ENCODE data around the gene CCR8.
"Not testable (repeated sequence)": the region's sequence is repeated elsewhere in the genome, so short reads cannot be mapped to it uniquely, and the experiment has no call there.

CCR8 gene

DNA sequence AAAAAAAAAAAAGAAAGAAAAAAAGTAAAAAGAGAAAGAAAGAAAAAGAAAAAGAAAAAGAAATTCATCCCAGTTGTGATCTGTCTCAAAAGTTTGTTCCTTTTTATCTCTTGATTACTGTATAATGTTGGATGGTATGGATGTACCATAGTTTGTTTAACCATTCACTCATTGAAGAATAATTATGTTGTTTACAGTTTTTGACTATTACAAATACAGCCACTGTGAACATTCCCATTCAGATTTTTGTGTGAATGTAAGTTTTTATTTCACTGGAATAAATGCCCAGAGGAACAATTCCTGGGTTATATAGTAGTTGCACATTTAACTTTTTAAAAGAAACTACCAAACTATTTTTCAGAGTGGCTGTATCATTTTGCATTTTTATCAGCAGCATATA, 10.3 kb upstream of the CCR8 start:
- Histone ChIP-seq H3K27ac (ENCODE audit: extremely low read depth, low read depth, low read length) (no peak overlapping the region), H3K36me3 (ENCODE audit: control insufficient read depth in 2 of 2, insufficient read depth in 1 of 2, low read length in 2 of 2) (no peaks in the 10 kb centered on the region), H3K4me3 (ENCODE audit: low read depth, low read length) (no peak overlapping the region), H3K9me3 (ENCODE audit: control insufficient read depth, insufficient read depth, low read depth, low read length) (no peaks in the 10 kb centered on the region), H3K4me1 (ENCODE audit: control insufficient read depth, insufficient read depth, low read length) (no peaks in the 10 kb centered on the region)
- ChIA-PET CTCF (interaction anchor here (1.9 kb wide), 1 partner anchor 27 kb away, joined by 7 read pairs; no protein-coding TSS in a partner anchor), POLR2A (no interaction called here)
- TF ChIP-seq ZNF148 (tag by site-specific recombination; IDR thresholded peaks at IDR 0.05; ENCODE audit: borderline replicate concordance) (no peak), ZNF10 (tag by site-specific recombination; IDR thresholded peaks at IDR 0.05) (no peak), ZNF335 (tag by site-specific recombination; conservative IDR thresholded peaks at IDR 0.05) (no peak), ZNF138 (tag by site-specific recombination; IDR thresholded peaks at IDR 0.05; ENCODE audit: borderline replicate concordance) (no peak), ZNF629 (tag by site-specific recombination; IDR thresholded peaks at IDR 0.05) (no peak), ZEB2 (tag by site-specific recombination; IDR thresholded peaks at IDR 0.05) (no peak), ZNF114 (tag by site-specific recombination; IDR thresholded peaks at IDR 0.05) (no peak), ZNF37A (tag by site-specific recombination; IDR thresholded peaks at IDR 0.05) (no peak), TRIM28 (IDR thresholded peaks at IDR 0.05; ENCODE audit: borderline replicate concordance, low read length) (no peak), GLIS2 (tag by site-specific recombination; IDR thresholded peaks at IDR 0.05) (no peak), ZNF157 (tag by site-specific recombination; IDR thresholded peaks at IDR 0.05) (no peak), ZFP3 (tag by site-specific recombination; IDR thresholded peaks at IDR 0.05; ENCODE audit: low read depth) (no peak), ZNF501 (tag by site-specific recombination; IDR thresholded peaks at IDR 0.05) (no peak), GFI1B (tag by site-specific recombination; IDR thresholded peaks at IDR 0.05) (no peak)
- TF ChIP-seq, protein P1, sequence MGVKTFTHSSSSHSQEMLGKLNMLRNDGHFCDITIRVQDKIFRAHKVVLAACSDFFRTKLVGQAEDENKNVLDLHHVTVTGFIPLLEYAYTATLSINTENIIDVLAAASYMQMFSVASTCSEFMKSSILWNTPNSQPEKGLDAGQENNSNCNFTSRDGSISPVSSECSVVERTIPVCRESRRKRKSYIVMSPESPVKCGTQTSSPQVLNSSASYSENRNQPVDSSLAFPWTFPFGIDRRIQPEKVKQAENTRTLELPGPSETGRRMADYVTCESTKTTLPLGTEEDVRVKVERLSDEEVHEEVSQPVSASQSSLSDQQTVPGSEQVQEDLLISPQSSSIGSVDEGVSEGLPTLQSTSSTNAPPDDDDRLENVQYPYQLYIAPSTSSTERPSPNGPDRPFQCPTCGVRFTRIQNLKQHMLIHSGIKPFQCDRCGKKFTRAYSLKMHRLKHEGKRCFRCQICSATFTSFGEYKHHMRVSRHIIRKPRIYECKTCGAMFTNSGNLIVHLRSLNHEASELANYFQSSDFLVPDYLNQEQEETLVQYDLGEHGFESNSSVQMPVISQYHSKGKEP (tag by site-specific recombination; IDR thresholded peaks at IDR 0.05), result no peak
- TF ChIP-seq, protein P2, sequence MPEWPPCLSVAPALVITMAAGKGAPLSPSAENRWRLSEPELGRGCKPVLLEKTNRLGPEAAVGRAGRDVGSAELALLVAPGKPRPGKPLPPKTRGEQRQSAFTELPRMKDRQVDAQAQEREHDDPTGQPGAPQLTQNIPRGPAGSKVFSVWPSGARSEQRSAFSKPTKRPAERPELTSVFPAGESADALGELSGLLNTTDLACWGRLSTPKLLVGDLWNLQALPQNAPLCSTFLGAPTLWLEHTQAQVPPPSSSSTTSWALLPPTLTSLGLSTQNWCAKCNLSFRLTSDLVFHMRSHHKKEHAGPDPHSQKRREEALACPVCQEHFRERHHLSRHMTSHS (tag by site-specific recombination; IDR thresholded peaks at IDR 0.05), result no peak

DNA sequence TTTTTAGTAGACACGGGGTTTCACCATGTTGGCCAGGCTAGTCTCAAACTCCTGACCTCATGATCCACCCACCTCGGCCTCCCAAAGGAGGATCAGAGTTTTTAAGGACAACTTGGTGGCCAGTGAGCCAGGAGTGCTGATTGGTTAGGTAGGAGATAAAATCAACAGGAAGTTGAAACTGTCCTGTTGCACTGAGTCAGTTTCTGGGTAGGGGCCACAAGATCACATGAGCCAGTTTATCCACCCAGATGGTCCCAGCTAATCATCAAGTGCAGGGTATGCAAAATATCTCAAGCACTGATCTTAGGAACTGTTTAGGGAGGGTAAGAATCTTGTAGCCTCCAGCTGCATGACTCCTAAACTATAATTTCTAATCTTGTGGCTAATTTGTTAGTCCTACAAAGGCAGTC, 7.9 kb upstream of the CCR8 start:
- H3K36me3 ChIP-seq (ENCODE audit: control insufficient read depth in 2 of 2, insufficient read depth in 1 of 2, low read length in 2 of 2); H3K4me1 ChIP-seq (ENCODE audit: control insufficient read depth, insufficient read depth, low read length); CTCF ChIA-PET; H3K4me3 ChIP-seq (ENCODE audit: low read depth, low read length); H3K9me3 ChIP-seq (ENCODE audit: control insufficient read depth, insufficient read depth, low read depth, low read length); POLR2A ChIA-PET; H3K27ac ChIP-seq (ENCODE audit: extremely low read depth, low read depth, low read length): not testable (repeated sequence)

DNA sequence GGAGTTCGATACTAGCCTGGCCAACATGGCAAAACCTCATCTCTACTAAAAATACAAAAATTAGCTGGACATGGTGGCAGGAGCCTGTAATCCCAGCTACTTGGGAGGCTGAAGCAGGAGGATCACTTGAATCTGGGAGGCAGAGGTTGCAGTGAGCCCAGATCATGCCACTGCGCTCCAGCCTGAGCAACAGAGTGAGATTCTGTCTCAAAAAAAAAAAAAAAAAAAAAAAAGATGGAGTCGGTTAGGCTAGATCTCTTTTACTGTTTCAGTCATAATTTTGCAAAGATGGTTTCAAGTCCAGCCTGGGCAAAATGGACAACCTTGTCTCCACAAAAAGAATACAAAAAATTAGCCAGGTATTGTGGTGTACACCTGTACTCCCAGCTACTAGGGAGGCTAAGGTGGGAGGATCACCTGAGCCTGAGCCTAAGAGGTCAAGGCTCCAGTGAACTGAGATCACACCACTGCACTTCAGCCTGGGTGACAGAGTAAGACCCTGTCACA, 7.2 kb upstream of the CCR8 start:
- POLR2A ChIA-PET, result not testable (repeated sequence)

More for the DNA sequence above, 7.2 kb upstream of the CCR8 start:
- H3K27ac ChIP-seq (ENCODE audit: extremely low read depth, low read depth, low read length); H3K9me3 ChIP-seq (ENCODE audit: control insufficient read depth, insufficient read depth, low read depth, low read length); H3K36me3 ChIP-seq (ENCODE audit: control insufficient read depth in 2 of 2, insufficient read depth in 1 of 2, low read length in 2 of 2); H3K4me1 ChIP-seq (ENCODE audit: control insufficient read depth, insufficient read depth, low read length); H3K4me3 ChIP-seq (ENCODE audit: low read depth, low read length); CTCF ChIA-PET: not testable (repeated sequence)

Data from HEK293 (cell line).